ENCODE results near the gene SNRNP70. TPM values are rescaled to one million over a fixed set of nuclear protein-coding genes. Genes with fewer than 3 reads are reported as not detected.

Gene SNRNP70
- total and polyA plus RNA-seq, 8 donors, result 87.9 to 883 (median 161) TPM

GRCh38 chr19:49109569-49110233 lies 24.4 kb downstream of the SNRNP70 start:
- Histone ChIP-seq H3K27ac (no peak overlapping the region), H3K4me1 (peaks cover 0 to 7% (median 6%) of the 10 kb centered on the region in 3 donors), H3K36me3 (peaks cover 0 to 38% (median 9%) of the 10 kb centered on the region in 3 donors), H3K27me3 (no peaks in the 10 kb centered on the region), H3K9me3 (no peaks in the 10 kb centered on the region), H3K4me3 (no peak overlapping the region)
- DNase-seq (no peak), FAIRE-seq (no peak), ATAC-seq (no peak)
- 87 to 96% methylated on average over 8 of the region's 8 CpGs for WGBS, 2 donors
- intact Hi-C loops (cut with DNase I), result no loop called here
- no peak for TF ChIP-seq CTCF (IDR thresholded peaks at IDR 0.05)

- no peak for ATAC-seq
- peaks cover 0 to 30% (median 9%) of the 10 kb centered on the region in 3 donors for H3K36me3 ChIP-seq
- DNase-seq, result no peak
- no peak for TF ChIP-seq CTCF (IDR thresholded peaks at IDR 0.05)
- FAIRE-seq, result no peak
- H3K4me1 ChIP-seq, result peaks cover 0 to 7% (median 6%) of the 10 kb centered on the region in 3 donors
- intact Hi-C loops (cut with DNase I), result no loop called here
- no peaks in the 10 kb centered on the region for H3K9me3 ChIP-seq
- H3K27me3 ChIP-seq, result no peaks in the 10 kb centered on the region
- 25 to 39% methylated on average over 3 of the region's 3 CpGs for whole genome bisulfite sequencing, 2 donors
- no peak overlapping the region for H3K4me3 ChIP-seq
- no peak overlapping the region for H3K27ac ChIP-seq
Measured at GRCh38 chr19:49110567-49110966, 25.3 kb downstream of the SNRNP70 start.

GRCh38 chr19:49111218-49111998 lies 26.2 kb downstream of the SNRNP70 start:
- H3K4me1 ChIP-seq, result peaks cover 0 to 7% (median 6%) of the 10 kb centered on the region in 3 donors
- peaks cover 0 to 23% (median 9%) of the 10 kb centered on the region in 3 donors for H3K36me3 ChIP-seq
- no peak overlapping the region for H3K4me3 ChIP-seq
- no peak for TF ChIP-seq CTCF (IDR thresholded peaks at IDR 0.05)
- FAIRE-seq (no peak), ATAC-seq (no peak), DNase-seq (no peak)
- H3K27me3 ChIP-seq, result no peaks in the 10 kb centered on the region
- intact Hi-C loops (cut with DNase I), result no loop called here
- WGBS, 2 donors, result 73 to 76% methylated on average over 11 of the region's 11 CpGs
- no peaks in the 10 kb centered on the region for H3K9me3 ChIP-seq
- no peak overlapping the region for H3K27ac ChIP-seq

GRCh38 chr19:49113762-49114629 lies 28.7 kb downstream of the SNRNP70 start, which contains the start of gene LIN7B:
Gene LIN7B (plus strand): TSS chr19:49114370. CDS start chr19:49114405, 35 bp downstream.
- no peak for FAIRE-seq
- peak; percentile 57 to 77 (median 68) for ATAC-seq
- Histone ChIP-seq H3K9me3 (no peaks in the 10 kb centered on the region), H3K4me3 (peak within 1 kb of the TSS; percentile 71 to 93 (median 90)), H3K36me3 (peaks cover 0 to 3% (median 0%) of the 10 kb centered on the region in 3 donors), H3K27ac (peak within 1 kb of the TSS; percentile 32 to 68 (median 56)), H3K27me3 (no peaks in the 10 kb centered on the region), H3K4me1 (peaks cover 0 to 18% (median 11%) of the 10 kb centered on the region in 3 donors)
- intact Hi-C loops (cut with DNase I), result no loop called here
- 0 to 1% methylated on average over 35 to 66 of the region's 66 CpGs for WGBS, 2 donors
- peak in 2 of 4 donors; percentile 28 to 43 for TF ChIP-seq CTCF (IDR thresholded peaks at IDR 0.05)
- DNase-seq, result peak; percentile 54 to 90 (median 82)
